K562 (cell line): ENCODE results near the gene ZNF775. TPM values are rescaled to one million over a fixed set of nuclear protein-coding genes. Genes with fewer than 3 reads are reported as not detected.

ENCODE experiments used
- CEBPB ChIP-seq: fragments of 450-650 bp; IDR thresholded peaks from 2 replicates; pipeline ENCODE4 v1.6.1; 2016; ENCODE audit warnings: missing genetic modification characterization, missing compliant biosample characterization
- DDX20 ChIP-seq: fragments of 450-650 bp; IDR thresholded peaks from 2 replicates; pipeline ENCODE4 v1.6.1; 2016; ENCODE audit warnings: missing genetic modification characterization, low read depth, mild to moderate bottlenecking, missing compliant biosample characterization, moderate library complexity
- DMBX1 ChIP-seq: fragments of 250-450 bp; sonication (Bioruptor Pico); IDR thresholded peaks from 2 replicates; pipeline ENCODE4 v1.8.0; 2022; ENCODE audit warnings: inconsistent platforms, mild to moderate bottlenecking, moderate library complexity, borderline replicate concordance
- MBD2 ChIP-seq: sonication (generic); IDR thresholded peaks from 2 replicates; pipeline ENCODE4 v1.6.1; 2016; ENCODE audit warnings: low read depth, borderline replicate concordance
- MECOM ChIP-seq: fragments of 250-450 bp; sonication (Bioruptor Pico); IDR thresholded peaks from 2 replicates; pipeline ENCODE4 v1.8.0; 2022; ENCODE audit warnings: inconsistent platforms
- MTA1 ChIP-seq: fragments of 450-650 bp; IDR thresholded peaks from 2 replicates; pipeline ENCODE4 v1.6.1; 2017; ENCODE audit warnings: borderline replicate concordance
- NEUROD1 ChIP-seq: fragments of 150-350 bp; IDR thresholded peaks from 2 replicates; pipeline ENCODE4 v1.6.1; 2014; ENCODE audit warnings: borderline replicate concordance, low read length, low read depth; ENCODE audit not compliant: partially characterized antibody
- NFATC3 ChIP-seq: fragments of 450-650 bp; IDR thresholded peaks from 2 replicates; pipeline ENCODE4 v1.6.1; 2017; ENCODE audit warnings: mild to moderate bottlenecking
- RBM22 ChIP-seq: fragments of 200-400 bp; formaldehyde crosslinking; IDR thresholded peaks from 2 replicates; pipeline ENCODE4 v1.6.1; 2018; ENCODE audit warnings: low read length, low read depth; ENCODE audit not compliant: poor library complexity, severe bottlenecking
- RFX5 ChIP-seq: IDR thresholded peaks from 2 replicates; pipeline ENCODE4 v1.6.1; 2011; ENCODE audit warnings: low read depth, mild to moderate bottlenecking, improper control_type of control experiment, low read length
- RNF2 ChIP-seq: sonication (generic); IDR thresholded peaks from 2 replicates; pipeline ENCODE4 v1.6.1; 2016
- SAFB ChIP-seq: fragments of 200-400 bp; formaldehyde crosslinking; IDR thresholded peaks from 2 replicates; pipeline ENCODE4 v1.6.1; 2017; ENCODE audit warnings: low read depth, low read length, borderline replicate concordance
- SIN3B ChIP-seq: fragments of 450-650 bp; IDR thresholded peaks from 2 replicates; pipeline ENCODE4 v1.6.1; 2017; ENCODE audit warnings: low read depth, mild to moderate bottlenecking, moderate library complexity
- SP1 ChIP-seq: sonication (generic); formaldehyde crosslinking; IDR thresholded peaks from 2 replicates; pipeline ENCODE4 v1.8.1; 2022; ENCODE audit warnings: mild to moderate bottlenecking, missing genetic modification reagents
- SUPT5H ChIP-seq: fragments of 450-650 bp; IDR thresholded peaks from 2 replicates; pipeline ENCODE4 v1.6.1; 2016
- TGIF2 ChIP-seq: sonication (generic); formaldehyde crosslinking; IDR thresholded peaks from 2 replicates; pipeline ENCODE4 v1.8.1; 2022; ENCODE audit warnings: mild to moderate bottlenecking, missing genetic modification reagents, moderate library complexity
- THAP7 ChIP-seq: fragments of 250-450 bp; sonication (Bioruptor Pico); IDR thresholded peaks from 2 replicates; pipeline ENCODE4 v1.5.0; 2021
- ZBTB33 ChIP-seq: sonication (generic); formaldehyde crosslinking; IDR thresholded peaks from 2 replicates; pipeline ENCODE4 v1.8.1; 2023; ENCODE audit warnings: mild to moderate bottlenecking, missing genetic modification reagents
- ZBTB5 ChIP-seq: fragments of 450-650 bp; IDR thresholded peaks from 2 replicates; pipeline ENCODE4 v1.6.1; 2017; ENCODE audit warnings: antibody characterized with exemption
- ZC3H11A ChIP-seq: IDR thresholded peaks from 2 replicates; pipeline ENCODE4 v1.6.1; 2012; ENCODE audit warnings: low read depth, low read length, improper control_type of control experiment
- ZNF134 ChIP-seq: fragments of 250-450 bp; sonication (Bioruptor Pico); conservative IDR thresholded peaks from 2 replicates; pipeline ENCODE4 v1.4.0; 2020
- ZNF165 ChIP-seq: fragments of 250-450 bp; sonication (Bioruptor Pico); IDR thresholded peaks from 2 replicates; pipeline ENCODE4 v1.4.0; 2020; ENCODE audit warnings: borderline replicate concordance
- ZNF174 ChIP-seq: fragments of 250-450 bp; sonication (Bioruptor Pico); IDR thresholded peaks from 2 replicates; pipeline ENCODE4 v1.4.0; 2020; ENCODE audit warnings: mild to moderate bottlenecking
- ZNF263 ChIP-seq: sonication (generic); formaldehyde crosslinking; IDR thresholded peaks from 2 replicates; pipeline ENCODE4 v1.8.0; 2022; ENCODE audit warnings: mild to moderate bottlenecking, missing genetic modification reagents, borderline replicate concordance
- ZNF408 ChIP-seq: fragments of 250-450 bp; sonication (Bioruptor Pico); IDR thresholded peaks from 2 replicates; pipeline ENCODE4 v1.4.0; 2020; ENCODE audit warnings: low read depth, mild to moderate bottlenecking, moderate library complexity
- ZNF717 ChIP-seq: fragments of 250-450 bp; sonication (Bioruptor Pico); IDR thresholded peaks from 2 replicates; pipeline ENCODE4 v1.5.0; 2021
- polyA plus RNA-seq, 8 experiments: library from polyadenylated mRNA; depleted of rRNA in 4 of 8; stranded (reverse) in 5 of 8; unstranded in 3 of 8; fragments of >200 nt; fragmentation: Nextera tagmentation in 2 of 8; fragmentation: Illumina TruSeq in 1 of 8; extraction: Ambion mirVana in 2 of 8; extraction: Trizol in 1 of 8; gene quantifications; 2 replicates each; pipeline versions ENCODE4 v1.2.1 to v1.2.3, GENCODE V29; 2011 to 2014; ENCODE audit warnings: inconsistent platforms in 1 of 8, missing spikeins in 1 of 8
- total RNA-seq, 7 experiments: library from RNA; depleted of rRNA in 6 of 7; stranded (reverse); fragments of >200 nt in 6 of 7; fragmentation: Illumina TruSeq in 2 of 7; extraction: Trizol in 2 of 7; gene quantifications; 2 replicates each; pipeline versions ENCODE4 v1.2.1 to v1.2.3, GENCODE V29; 2011 to 2021; ENCODE audit warnings: low replicate concordance in 1 of 7

ZNF775 gene
- total and polyA plus RNA-seq, 9 of the 15 experiments (the other 6 are each of a cell fraction or from before 2014, with no cell fraction given): 0.04 to 18.7 (median 4.9) TPM

GRCh38 chr7:150404805-150405583 lies 25.9 kb downstream of the ZNF775 start (continued):
- peak; percentile 88 for TF ChIP-seq ZBTB33 (CRISPR knock-in tag)
- TF ChIP-seq DDX20: no peak
- TF ChIP-seq ZNF165: no peak
- TF ChIP-seq ZNF263 (CRISPR knock-in tag): no peak; the same call in 1 of the 2 replicates
- TF ChIP-seq RNF2: peak; percentile 43; the same call in 1 of the 2 replicates
- TF ChIP-seq DMBX1 (CRISPR knock-in tag): no peak
- no peak for TF ChIP-seq ZNF174
- no peak for TF ChIP-seq MECOM (CRISPR knock-in tag)
- no peak for TF ChIP-seq ZNF717 (CRISPR knock-in tag)
- TF ChIP-seq RBM22: peak; percentile 74
- peak; percentile 97 for TF ChIP-seq SP1 (CRISPR knock-in tag)
- peak; percentile 80 for TF ChIP-seq SUPT5H
- no peak for TF ChIP-seq MBD2
- peak; percentile 81; the same call in 1 of the 2 replicates for TF ChIP-seq MTA1
- peak; percentile 81; the same call in 1 of the 2 replicates for TF ChIP-seq THAP7 (CRISPR knock-in tag)
- TF ChIP-seq ZBTB5: no peak
- TF ChIP-seq ZNF408 (CRISPR knock-in tag): no peak
- TF ChIP-seq TGIF2: peak; percentile 20; the same call in 1 of the 2 replicates
- TF ChIP-seq CEBPB: no peak
- TF ChIP-seq NFATC3: no peak
- TF ChIP-seq NEUROD1: peak; percentile 93
- no peak for TF ChIP-seq ZNF134 (CRISPR knock-in tag)
- no peak for TF ChIP-seq RFX5
- peak; percentile 89 for TF ChIP-seq SAFB
- TF ChIP-seq SIN3B: peak; percentile 79
- peak; percentile 46; the same call in 1 of the 2 replicates for TF ChIP-seq ZC3H11A
